ENCODE measurements around the gene SH3PXD2A.

The SH3PXD2A gene

GRCh38 chr10:103861505-103861904, 6.1 kb upstream of the SH3PXD2A start:
- TF ChIP-seq, protein P1, sequence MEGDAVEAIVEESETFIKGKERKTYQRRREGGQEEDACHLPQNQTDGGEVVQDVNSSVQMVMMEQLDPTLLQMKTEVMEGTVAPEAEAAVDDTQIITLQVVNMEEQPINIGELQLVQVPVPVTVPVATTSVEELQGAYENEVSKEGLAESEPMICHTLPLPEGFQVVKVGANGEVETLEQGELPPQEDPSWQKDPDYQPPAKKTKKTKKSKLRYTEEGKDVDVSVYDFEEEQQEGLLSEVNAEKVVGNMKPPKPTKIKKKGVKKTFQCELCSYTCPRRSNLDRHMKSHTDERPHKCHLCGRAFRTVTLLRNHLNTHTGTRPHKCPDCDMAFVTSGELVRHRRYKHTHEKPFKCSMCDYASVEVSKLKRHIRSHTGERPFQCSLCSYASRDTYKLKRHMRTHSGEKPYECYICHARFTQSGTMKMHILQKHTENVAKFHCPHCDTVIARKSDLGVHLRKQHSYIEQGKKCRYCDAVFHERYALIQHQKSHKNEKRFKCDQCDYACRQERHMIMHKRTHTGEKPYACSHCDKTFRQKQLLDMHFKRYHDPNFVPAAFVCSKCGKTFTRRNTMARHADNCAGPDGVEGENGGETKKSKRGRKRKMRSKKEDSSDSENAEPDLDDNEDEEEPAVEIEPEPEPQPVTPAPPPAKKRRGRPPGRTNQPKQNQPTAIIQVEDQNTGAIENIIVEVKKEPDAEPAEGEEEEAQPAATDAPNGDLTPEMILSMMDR (IDR thresholded peaks at IDR 0.05; ENCODE audit: low read depth, low read length): no peak
- H3K4me3 ChIP-seq (ENCODE audit: low read depth, low read length): no peak overlapping the region

DNA sequence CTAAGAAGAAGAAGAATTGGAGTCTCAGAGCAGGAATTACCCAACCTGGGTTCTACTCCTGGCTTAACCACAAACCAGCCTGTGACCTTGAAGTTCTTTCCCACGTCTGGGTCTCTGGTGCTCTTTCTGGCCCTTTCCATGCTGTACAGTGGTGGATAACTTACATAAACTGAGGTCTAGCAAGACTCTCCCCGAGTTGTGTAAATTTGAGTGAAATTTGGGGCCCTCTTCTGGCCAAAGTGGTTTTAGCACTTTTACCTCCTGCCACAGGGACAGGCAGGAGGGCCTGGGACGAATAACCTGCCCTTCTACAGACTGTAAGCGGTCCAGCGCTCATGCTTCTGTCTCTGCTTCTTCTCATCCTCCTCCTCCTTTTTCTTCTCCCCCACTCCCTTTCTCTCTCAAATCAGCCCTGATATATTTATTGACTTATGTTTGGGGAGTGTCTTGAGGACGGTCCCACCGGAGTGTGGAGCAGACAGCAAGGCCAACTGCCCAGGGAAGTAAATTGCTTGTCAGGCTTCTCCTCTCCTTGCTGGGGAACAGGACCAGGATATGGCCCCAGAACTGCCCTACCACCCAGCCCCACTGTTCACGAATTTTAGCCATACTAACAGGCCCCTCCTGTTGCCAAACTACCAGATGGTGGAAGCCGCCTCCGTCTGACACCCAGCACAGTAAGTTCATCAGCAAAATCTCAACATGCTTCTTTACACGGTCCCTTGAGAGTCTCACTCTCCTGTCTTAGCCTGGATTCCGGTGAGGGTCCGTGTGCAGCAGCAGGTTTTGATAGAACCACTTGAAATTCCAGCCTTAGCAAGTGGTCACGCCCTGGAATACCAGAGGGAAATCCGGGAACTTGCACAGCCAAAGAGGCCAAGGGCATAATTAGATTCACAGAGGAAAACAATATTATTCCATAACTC, 4.0 kb upstream of the SH3PXD2A start:
- no peak overlapping the region for H3K4me3 ChIP-seq (ENCODE audit: low read depth, low read length)
- TF ChIP-seq, protein P1 (IDR thresholded peaks at IDR 0.05; ENCODE audit: low read depth, low read length): peak; percentile 48; the same call in 1 of the 2 replicates

DNA sequence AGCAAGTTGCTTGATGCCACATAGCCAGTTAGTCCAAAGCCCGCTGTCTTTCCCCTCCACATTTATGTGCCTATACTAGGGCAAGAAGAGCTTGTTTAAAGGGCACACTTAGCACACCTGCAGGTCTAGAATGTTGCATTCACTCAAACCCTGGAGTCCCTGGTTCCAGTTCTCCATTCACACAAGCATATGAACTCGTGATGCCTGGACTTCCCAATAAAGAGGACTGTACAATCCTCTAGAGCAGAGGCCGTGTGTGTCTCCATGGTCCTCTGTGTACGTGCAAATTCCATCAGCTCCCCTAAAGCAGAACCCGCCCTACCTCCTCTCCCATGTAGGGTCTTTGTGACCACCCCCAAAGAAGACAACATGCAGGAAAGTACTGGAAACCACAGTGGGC, 3.0 kb upstream of the SH3PXD2A start:
- no peak overlapping the region for H3K4me3 ChIP-seq (ENCODE audit: low read depth, low read length)
- TF ChIP-seq, protein P1 (IDR thresholded peaks at IDR 0.05; ENCODE audit: low read depth, low read length): no peak

- no peak overlapping the region for H3K4me3 ChIP-seq (ENCODE audit: low read depth, low read length)
- TF ChIP-seq, protein P1 (IDR thresholded peaks at IDR 0.05; ENCODE audit: low read depth, low read length): no peak
Observed at GRCh38 chr10:103856797-103857170, 1.4 kb upstream of the SH3PXD2A start.

DNA sequence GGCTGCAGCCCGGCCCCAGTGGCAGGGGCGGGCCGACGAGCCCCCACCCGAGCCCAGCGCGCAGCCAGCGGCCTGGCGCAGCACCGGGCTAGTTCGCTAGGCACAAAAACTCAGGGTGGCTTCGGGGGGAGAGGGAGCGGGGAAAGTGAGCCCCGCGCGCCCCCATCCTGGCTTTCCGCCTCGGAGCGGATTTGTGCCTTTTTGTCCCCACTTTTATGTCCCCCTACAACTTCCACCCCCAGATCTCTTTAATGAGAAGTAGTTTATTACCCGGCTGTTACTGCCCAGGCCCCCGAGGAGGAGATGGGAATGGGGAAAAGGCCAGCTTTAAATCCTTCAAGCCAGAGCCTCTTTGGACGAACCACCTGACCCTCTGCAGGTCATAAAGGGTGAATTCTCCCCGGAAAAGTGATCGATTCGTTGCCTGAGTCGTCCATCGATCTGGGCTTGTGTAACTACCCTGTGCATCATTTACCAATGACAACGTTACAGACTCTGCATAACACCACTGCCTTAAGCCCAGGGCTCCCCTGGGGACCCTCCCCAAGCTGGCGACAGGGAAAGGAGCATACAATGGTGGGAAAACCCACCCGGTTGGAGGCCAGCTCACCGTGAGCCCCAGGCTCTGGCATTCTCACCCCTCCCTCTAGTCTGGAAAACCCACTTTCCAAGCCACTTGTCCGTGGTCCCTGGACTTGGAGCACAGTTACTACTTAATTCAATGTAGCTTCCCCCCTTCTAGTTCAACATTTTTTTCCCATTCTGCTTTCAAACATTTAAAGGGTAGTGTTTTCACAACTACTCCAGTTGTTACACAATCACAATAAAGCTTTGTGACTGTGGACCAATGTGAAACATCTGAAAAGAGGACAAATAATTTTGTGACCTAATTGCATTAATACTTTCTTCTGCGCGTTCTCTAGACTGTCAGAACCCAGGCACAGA, 748 bp upstream of the SH3PXD2A start:
- peak overlapping the region; percentile 79 for H3K4me3 ChIP-seq (ENCODE audit: low read depth, low read length)
- TF ChIP-seq, protein P1 (IDR thresholded peaks at IDR 0.05; ENCODE audit: low read depth, low read length): no peak

GRCh38 chr10:103854686-103855391, 537 bp downstream of the SH3PXD2A start:
- H3K4me3 ChIP-seq (ENCODE audit: low read depth, low read length): peak overlapping the region; percentile 79
- TF ChIP-seq, protein P1 (IDR thresholded peaks at IDR 0.05; ENCODE audit: low read depth, low read length): peak; percentile 23; the same call in 1 of the 2 replicates
